Esophagus squamous epithelium (tissue), 5 donors: ENCODE results near the gene FGF12. TPM values are rescaled to one million over a fixed set of nuclear protein-coding genes. Genes with fewer than 3 reads are reported as not detected.

ENCODE experiments used
- DNase-seq: peaks from one replicate; lab custom pipeline; 2025; lab: John Stamatoyannopoulos, UW
- H3K27ac ChIP-seq, 4 donors: fragments of 200-600 bp; sonication (generic); one replicate each; pipeline ENCODE4 v1.5.1; 2016 to 2019; ENCODE audit warnings: mild to moderate bottlenecking in 1 of 4
- H3K27me3 ChIP-seq, 4 donors: fragments of 200-600 bp; sonication (generic); 1 replicate in 3 of 4; 2 replicates in 1 of 4; pipeline versions ENCODE4 v1.5.1 to v1.6.0; 2017 to 2021; ENCODE audit warnings: antibody characterized with exemption in 1 of 4
- H3K36me3 ChIP-seq, 3 donors: fragments of 200-600 bp; sonication (generic); one replicate each; pipeline ENCODE4 v1.5.1; 2016 to 2019
- H3K4me1 ChIP-seq, 3 donors: fragments of 200-600 bp; sonication (generic); one replicate each; pipeline ENCODE4 v1.5.1; 2017 to 2019
- H3K4me3 ChIP-seq, 4 donors: fragments of 200-600 bp; sonication (generic); 1 replicate in 3 of 4; 2 replicates in 1 of 4; pipeline ENCODE4 v1.5.1; 2016 to 2019; ENCODE audit warnings: mild to moderate bottlenecking in 2 of 4, moderate library complexity in 1 of 4
- H3K9me3 ChIP-seq, 3 donors: fragments of 200-600 bp; sonication (generic); one replicate each; pipeline ENCODE4 v1.5.1; 2016 to 2019
- POLR2A ChIP-seq, 4 donors: fragments of 450-650 bp; IDR thresholded peaks; one replicate each; pipeline ENCODE4 v1.6.1; 2017; ENCODE audit warnings: antibody characterized with exemption in 4 of 4, mild to moderate bottlenecking in 4 of 4, moderate library complexity in 3 of 4
- WGBS, 2 donors: methylation state at CpG; one replicate each; pipeline ENCODE4 v1.1.5; 2018; 5-methylcytosine and 5-hydroxymethylcytosine counted together
- intact Hi-C: fragments of 100-400 bp; cut with DNase I; formaldehyde crosslinking; loops from one replicate; pipeline ENCODE4 v1.15.0; 2022
- total RNA-seq, 4 donors: library from RNA; depleted of rRNA; stranded (reverse); fragments of >200 nt; gene quantifications; one replicate each; pipeline ENCODE4 v1.1.0, GENCODE V29; 2016
- TF ChIP-seq, protein P1 (sequence below), 6 experiments: fragments of 450-650 bp in 4 of 6; fragments of 200-600 bp in 2 of 6; sonication (generic) in 2 of 6; IDR thresholded peaks; one replicate each; pipeline ENCODE4 v1.5.1; 2016 to 2019; ENCODE audit warnings: antibody characterized with exemption in 6 of 6, mild to moderate bottlenecking in 4 of 6, moderate library complexity in 4 of 6
- donor health status: DM: yes; HTN: yes; CAD: no.

Gene FGF12
- total RNA-seq, 4 donors from 2014 or later: 0.18 to 1.6 (median 0.86) TPM

DNA sequence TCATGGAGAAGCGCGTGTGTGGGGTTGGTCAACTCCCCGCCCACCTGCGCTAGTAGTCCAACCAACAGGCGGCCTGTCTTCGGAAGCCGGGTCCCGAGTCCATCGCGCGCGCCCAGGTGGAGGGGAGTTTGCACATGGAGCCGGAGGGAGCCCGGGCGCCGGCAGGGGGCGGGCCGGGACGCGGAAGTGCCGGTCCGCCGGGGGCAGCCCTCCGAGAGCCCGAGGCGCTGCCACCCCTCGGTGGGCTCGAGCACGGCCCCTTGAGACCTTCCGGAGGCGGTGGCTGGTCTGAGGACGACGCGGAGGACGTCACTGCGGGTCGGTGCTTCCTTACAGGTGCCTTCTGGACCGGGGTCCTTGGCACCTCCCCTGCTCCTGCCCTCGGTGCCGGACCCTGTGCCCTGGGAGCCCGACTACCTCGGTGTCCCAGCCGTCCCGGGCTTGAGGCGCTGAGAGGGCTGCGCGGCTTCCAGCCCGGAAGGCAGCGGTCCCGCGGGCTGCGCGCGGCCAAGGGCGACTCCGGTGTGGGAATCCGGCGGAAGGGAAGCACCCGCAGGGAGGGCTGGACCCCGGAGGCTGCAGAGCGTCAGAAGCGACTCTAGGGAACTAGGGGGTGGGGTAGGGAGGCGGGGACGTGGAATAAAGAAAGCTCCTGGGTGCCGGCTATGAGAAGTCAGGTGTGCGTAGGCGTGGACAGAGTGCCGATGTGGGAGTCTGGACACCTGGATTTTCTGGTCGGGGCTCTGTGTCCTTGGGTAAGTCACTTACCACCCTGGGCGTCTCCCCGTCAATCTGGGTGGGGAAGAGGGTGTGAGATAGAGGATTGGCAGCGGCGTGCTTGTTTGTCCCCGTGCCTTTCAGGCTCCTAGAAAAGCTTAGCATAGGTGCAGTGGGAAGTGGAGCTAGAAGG, 212.3 kb downstream of the FGF12 start:
- Histone ChIP-seq H3K9me3 (no peaks in the 10 kb centered on the region), H3K36me3 (no peaks in the 10 kb centered on the region), H3K4me1 (peaks cover 0 to 21% (median 7%) of the 10 kb centered on the region in 3 donors), H3K27ac (no peak overlapping the region), H3K27me3 (peaks cover 0 to 59% (median 2%) of the 10 kb centered on the region in 4 donors), H3K4me3 (peak overlapping the region; percentile 30 to 63 (median 46))
- 1 to 4% methylated on average over 11 to 24 of the region's 74 CpGs for WGBS, 2 donors
- TF ChIP-seq POLR2A (IDR thresholded peaks at IDR 0.05): no peak
- TF ChIP-seq, protein P1, sequence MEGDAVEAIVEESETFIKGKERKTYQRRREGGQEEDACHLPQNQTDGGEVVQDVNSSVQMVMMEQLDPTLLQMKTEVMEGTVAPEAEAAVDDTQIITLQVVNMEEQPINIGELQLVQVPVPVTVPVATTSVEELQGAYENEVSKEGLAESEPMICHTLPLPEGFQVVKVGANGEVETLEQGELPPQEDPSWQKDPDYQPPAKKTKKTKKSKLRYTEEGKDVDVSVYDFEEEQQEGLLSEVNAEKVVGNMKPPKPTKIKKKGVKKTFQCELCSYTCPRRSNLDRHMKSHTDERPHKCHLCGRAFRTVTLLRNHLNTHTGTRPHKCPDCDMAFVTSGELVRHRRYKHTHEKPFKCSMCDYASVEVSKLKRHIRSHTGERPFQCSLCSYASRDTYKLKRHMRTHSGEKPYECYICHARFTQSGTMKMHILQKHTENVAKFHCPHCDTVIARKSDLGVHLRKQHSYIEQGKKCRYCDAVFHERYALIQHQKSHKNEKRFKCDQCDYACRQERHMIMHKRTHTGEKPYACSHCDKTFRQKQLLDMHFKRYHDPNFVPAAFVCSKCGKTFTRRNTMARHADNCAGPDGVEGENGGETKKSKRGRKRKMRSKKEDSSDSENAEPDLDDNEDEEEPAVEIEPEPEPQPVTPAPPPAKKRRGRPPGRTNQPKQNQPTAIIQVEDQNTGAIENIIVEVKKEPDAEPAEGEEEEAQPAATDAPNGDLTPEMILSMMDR (IDR thresholded peaks at IDR 0.05): peak in 1 of 6 experiments; percentile 15
- intact Hi-C loops: no loop called here
- no peak for DNase-seq

DNA sequence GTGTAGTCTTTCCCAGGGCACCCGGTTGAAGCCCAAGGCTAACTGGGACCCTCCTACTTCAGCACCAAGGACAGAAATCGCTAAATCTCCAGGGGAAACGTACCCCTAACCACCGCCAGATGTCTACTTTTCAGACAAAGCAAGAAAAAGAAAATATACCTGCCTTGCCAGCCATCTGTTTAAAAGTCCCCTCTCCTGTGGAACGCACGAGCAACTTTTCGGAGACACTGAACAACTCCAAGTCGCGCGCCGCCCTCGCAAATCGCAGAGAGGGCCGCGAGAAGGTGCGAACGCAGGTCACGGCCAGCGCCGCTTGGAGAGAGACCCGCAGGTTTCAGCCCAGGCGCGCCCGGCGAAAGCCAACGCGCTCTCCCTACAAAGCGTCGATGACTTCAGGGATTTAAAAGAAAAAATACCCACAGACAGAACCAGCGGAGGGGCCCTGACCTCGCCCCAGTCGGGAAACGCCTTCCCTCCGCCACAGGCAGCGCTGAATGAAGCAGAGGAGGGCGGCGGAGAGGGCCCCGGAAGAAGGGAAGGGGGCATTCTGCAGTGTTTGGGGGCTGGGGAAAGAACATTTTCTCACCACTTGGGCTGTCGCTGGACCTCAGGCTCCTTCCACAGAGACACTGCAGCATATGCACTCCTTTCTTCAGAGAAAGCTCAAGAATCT, 213.1 kb downstream of the FGF12 start:
- peak overlapping the region; percentile 30 to 63 (median 46) for H3K4me3 ChIP-seq
- TF ChIP-seq, protein P1 (IDR thresholded peaks at IDR 0.05): no peak
- TF ChIP-seq POLR2A (IDR thresholded peaks at IDR 0.05): no peak
- peaks cover 0 to 21% (median 7%) of the 10 kb centered on the region in 3 donors for H3K4me1 ChIP-seq
- WGBS, 2 donors: 11 to 17% methylated on average over 21 to 22 of the region's 39 CpGs
- no peak for DNase-seq
- no peaks in the 10 kb centered on the region for H3K36me3 ChIP-seq
- H3K9me3 ChIP-seq: no peaks in the 10 kb centered on the region
- H3K27me3 ChIP-seq: peaks cover 0 to 59% (median 2%) of the 10 kb centered on the region in 4 donors
- no peak overlapping the region for H3K27ac ChIP-seq
- intact Hi-C loops: no loop called here

DNA sequence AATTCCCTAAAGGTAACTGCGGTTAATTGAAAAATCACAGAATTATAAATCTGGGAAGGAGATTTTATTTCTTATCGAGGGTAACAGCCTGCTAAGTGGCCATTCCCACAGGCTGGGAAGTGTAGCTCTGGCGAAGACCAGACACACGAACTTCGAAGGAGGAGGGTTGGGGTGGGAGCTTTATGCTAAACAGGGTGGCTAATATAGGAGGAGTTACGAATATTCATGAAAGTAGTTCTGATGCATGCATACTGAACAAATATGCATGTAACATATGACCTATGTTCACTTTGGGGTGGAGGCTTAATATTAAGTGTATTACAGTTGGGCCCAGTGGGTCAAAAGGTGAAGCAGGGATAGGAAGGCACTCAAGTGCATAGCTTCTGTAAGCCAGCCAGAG, 221.6 kb downstream of the FGF12 start:
- no peak overlapping the region for H3K27ac ChIP-seq
- no peaks in the 10 kb centered on the region for H3K4me1 ChIP-seq
- no peaks in the 10 kb centered on the region for H3K36me3 ChIP-seq
- H3K4me3 ChIP-seq: no peak overlapping the region
- H3K27me3 ChIP-seq: no peaks in the 10 kb centered on the region
- DNase-seq: no peak
- intact Hi-C loops: no loop called here
- H3K9me3 ChIP-seq: no peaks in the 10 kb centered on the region
- TF ChIP-seq, protein P1 (IDR thresholded peaks at IDR 0.05): no peak
- TF ChIP-seq POLR2A (IDR thresholded peaks at IDR 0.05): no peak
- 69 to 83% methylated on average over 6 of the region's 6 CpGs for WGBS, 2 donors

DNA sequence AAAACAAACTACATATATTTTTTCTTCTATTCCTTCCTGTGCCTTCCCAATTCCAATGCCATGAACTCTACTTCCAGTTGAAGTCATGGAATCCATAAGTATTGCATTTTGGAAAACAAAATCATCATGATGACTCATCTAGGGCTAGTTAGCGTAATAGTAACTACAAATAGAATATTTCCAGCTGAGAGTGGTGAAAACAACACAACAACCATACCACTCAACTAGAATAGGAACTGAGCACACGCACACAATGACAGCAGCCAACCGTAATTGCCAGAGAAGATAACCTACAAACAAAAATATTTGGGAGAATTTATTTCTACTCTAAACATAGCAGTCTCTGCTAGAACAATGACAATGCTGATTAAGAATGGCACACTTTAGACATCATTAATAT, 225.9 kb downstream of the FGF12 start:
- no peaks in the 10 kb centered on the region for H3K27me3 ChIP-seq
- intact Hi-C loops: no loop called here
- H3K9me3 ChIP-seq: no peaks in the 10 kb centered on the region
- no peaks in the 10 kb centered on the region for H3K4me1 ChIP-seq
- WGBS, 2 donors: 74 to 80% methylated on average over 3 of the region's 3 CpGs
- TF ChIP-seq, protein P1 (IDR thresholded peaks at IDR 0.05): no peak
- TF ChIP-seq POLR2A (IDR thresholded peaks at IDR 0.05): no peak
- H3K4me3 ChIP-seq: no peak overlapping the region
- H3K36me3 ChIP-seq: no peaks in the 10 kb centered on the region
- no peak for DNase-seq
- no peak overlapping the region for H3K27ac ChIP-seq
